HEK293 (cell line): ENCODE data around the gene DHRS13.
"Not testable (repeated sequence)": the region's sequence is repeated elsewhere in the genome, so short reads cannot be mapped to it uniquely, and the experiment has no call there.

Experiments
- CTCF ChIA-PET: fragments of 350-600 bp; formaldehyde crosslinking; extraction: SDS; loops from one replicate; lab custom pipeline; 2021; ENCODE audit warnings: antibody characterized with exemption; lab: Yijun Ruan, JAX
- POLR2A ChIA-PET: fragments of 300-600 bp; formaldehyde crosslinking; extraction: SDS; loops from one replicate; lab custom pipeline; 2020; ENCODE audit warnings: antibody characterized with exemption, inconsistent platforms; lab: Yijun Ruan, JAX
- H3K27ac ChIP-seq: fragments of 200-500 bp; sonication (Bioruptor generic); 2 replicates; pipeline ENCODE4 v1.5.1; 2014; ENCODE audit warnings: low read depth, low read length, control low read depth, inconsistent platforms; ENCODE audit errors: extremely low read depth
- H3K36me3 ChIP-seq, 2 experiments: fragments of 200-500 bp in 1 of 2; sonication (Bioruptor generic) in 1 of 2; 1 replicate in 1 of 2; 2 replicates in 1 of 2; pipeline ENCODE4 v1.5.1; 2014 to 2017; ENCODE audit warnings: inconsistent platforms in 2 of 2, low read length in 2 of 2; ENCODE audit not compliant: control insufficient read depth in 2 of 2, insufficient read depth in 1 of 2
- H3K4me1 ChIP-seq: fragments of 200-500 bp; sonication (Bioruptor generic); 2 replicates; pipeline ENCODE4 v1.5.1; 2014; ENCODE audit warnings: mild to moderate bottlenecking, low read length, inconsistent platforms; ENCODE audit not compliant: control insufficient read depth, insufficient read depth
- H3K4me3 ChIP-seq: 2 replicates; pipeline ENCODE4 v1.5.1; 2011; ENCODE audit warnings: low read depth, mild to moderate bottlenecking, control low read depth, low read length, moderate library complexity
- H3K9me3 ChIP-seq: fragments of 200-500 bp; sonication (Bioruptor generic); 2 replicates; pipeline ENCODE4 v1.5.1; 2014; ENCODE audit warnings: low read depth, low read length, inconsistent platforms; ENCODE audit not compliant: control insufficient read depth, insufficient read depth
- BCL11B ChIP-seq: fragments of 450-650 bp; formaldehyde crosslinking; IDR thresholded peaks from 2 replicates; pipeline ENCODE4 v1.5.1; 2016; ENCODE audit warnings: low read depth, missing biosample characterization, missing genetic modification characterization
- CTCF ChIP-seq: fragments of 450-650 bp; formaldehyde crosslinking; IDR thresholded peaks from 2 replicates; pipeline ENCODE4 v1.5.1; 2016; ENCODE audit warnings: missing biosample characterization, missing genetic modification characterization
- HOXA7 ChIP-seq: sonication (generic); formaldehyde crosslinking; IDR thresholded peaks from 2 replicates; pipeline ENCODE4 v1.8.1; 2022; ENCODE audit warnings: missing genetic modification reagents, borderline replicate concordance
- SETDB1 ChIP-seq: IDR thresholded peaks from one replicate; pipeline ENCODE4 v1.6.1; 2017; ENCODE audit warnings: mild to moderate bottlenecking, low read length, moderate library complexity, mixed read lengths; ENCODE audit not compliant: insufficient read length
- ZNF146 ChIP-seq: fragments of 450-650 bp; formaldehyde crosslinking; IDR thresholded peaks from 2 replicates; pipeline ENCODE4 v1.5.1; 2016; ENCODE audit warnings: missing biosample characterization, missing genetic modification characterization
- ZNF184 ChIP-seq: fragments of 450-650 bp; IDR thresholded peaks from 2 replicates; pipeline ENCODE4 v1.5.1; 2018; ENCODE audit warnings: missing biosample characterization, mild to moderate bottlenecking, missing genetic modification characterization
- ZNF26 ChIP-seq: fragments of 450-650 bp; formaldehyde crosslinking; IDR thresholded peaks from 2 replicates; pipeline ENCODE4 v1.5.1; 2016; ENCODE audit warnings: missing biosample characterization, missing genetic modification characterization
- ZNF510 ChIP-seq: fragments of 450-650 bp; formaldehyde crosslinking; IDR thresholded peaks from 2 replicates; pipeline ENCODE4 v1.5.1; 2018; ENCODE audit warnings: mild to moderate bottlenecking, missing genetic modification characterization, missing biosample characterization; ENCODE audit not compliant: insufficient replicate concordance
- ZNF580 ChIP-seq: fragments of 450-650 bp; formaldehyde crosslinking; IDR thresholded peaks from 2 replicates; pipeline ENCODE4 v1.5.1; 2016; ENCODE audit warnings: missing biosample characterization, missing genetic modification characterization
- ZNF596 ChIP-seq: fragments of 450-650 bp; IDR thresholded peaks from 2 replicates; pipeline ENCODE4 v1.5.0; 2018; ENCODE audit warnings: missing biosample characterization, mild to moderate bottlenecking, missing genetic modification characterization, moderate library complexity
- ZNF654 ChIP-seq: fragments of 450-650 bp; formaldehyde crosslinking; IDR thresholded peaks from 2 replicates; pipeline ENCODE4 v1.5.1; 2016; ENCODE audit warnings: low read depth, missing biosample characterization, missing genetic modification characterization
- ZNF692 ChIP-seq: fragments of 450-650 bp; formaldehyde crosslinking; IDR thresholded peaks from 2 replicates; pipeline ENCODE4 v1.5.1; 2016; ENCODE audit warnings: missing biosample characterization, missing genetic modification characterization

DHRS13 gene

GRCh38 chr17:28853295-28853694 is 49.6 kb downstream of the DHRS13 start:
- Histone ChIP-seq H3K36me3 (peaks cover 7 to 22% of the 10 kb centered on the region in 2 experiments), H3K4me3 (no peak overlapping the region), H3K27ac (no peak overlapping the region), H3K9me3 (no peaks in the 10 kb centered on the region), H3K4me1 (peaks cover 4% of the 10 kb centered on the region; the same call in 1 of the 2 replicates)
- TF ChIP-seq SETDB1 = peak; percentile 22
- no peak for TF ChIP-seq ZNF692
- peak; percentile 85 for TF ChIP-seq ZNF26 (tag by site-specific recombination)
- TF ChIP-seq HOXA7 = no peak
- no peak for TF ChIP-seq ZNF596 (tag by site-specific recombination)
- TF ChIP-seq BCL11B (tag by site-specific recombination) = no peak
- TF ChIP-seq ZNF580 (tag by site-specific recombination) = no peak
- ChIA-PET CTCF (interaction anchor here (0.6 to 1.0 kb wide), 4 partner anchors 16 to 126 kb away, joined by 3 to 6 read pairs (median 3); no protein-coding TSS in a partner anchor), POLR2A (interaction anchor here (0.6 to 1.3 kb wide), 5 partner anchors 11 to 134 kb away, joined by 3 to 11 read pairs (median 6); partner anchors contain the start of genes FAM222B and RPL23A)

- Histone ChIP-seq H3K36me3 (no peaks in the 10 kb centered on the region), H3K27ac (no peak overlapping the region), H3K4me3 (no peak overlapping the region), H3K9me3 (no peaks in the 10 kb centered on the region), H3K4me1 (no peaks in the 10 kb centered on the region)
- ChIA-PET CTCF (interaction anchor here (0.6 to 2.9 kb wide), 36 partner anchors 10 to 168 kb away, joined by 3 to 30 read pairs (median 4); partner anchors contain the start of genes FLOT2 and TLCD1), POLR2A (interaction anchor here (0.7 to 1.9 kb wide), 2 partner anchors 12 to 808 kb away, joined by 5 read pairs; no protein-coding TSS in a partner anchor)
- TF ChIP-seq ZNF184 (tag by site-specific recombination) = no peak
- TF ChIP-seq ZNF510 (tag by site-specific recombination) = no peak
- no peak for TF ChIP-seq ZNF146
- TF ChIP-seq ZNF654 = 0 out of 2 replicates have a peak, but pooled peaks have one; percentile 13
Observed at GRCh38 chr17:28849281-28849680, 53.6 kb downstream of the DHRS13 start.

GRCh38 chr17:28848667-28849066 is 54.2 kb downstream of the DHRS13 start:
- H3K4me3 ChIP-seq, H3K9me3 ChIP-seq, H3K27ac ChIP-seq, H3K36me3 ChIP-seq, H3K4me1 ChIP-seq: not testable (repeated sequence)
- CTCF ChIA-PET = interaction anchor here (0.6 to 2.9 kb wide), 32 partner anchors 9 to 168 kb away, joined by 3 to 30 read pairs (median 4); partner anchors contain the start of genes FLOT2 and TLCD1
- POLR2A ChIA-PET = interaction anchor here (0.7 to 1.9 kb wide), 2 partner anchors 13 to 807 kb away, joined by 5 read pairs; no protein-coding TSS in a partner anchor
- TF ChIP-seq CTCF (tag by site-specific recombination) (peak; percentile 51; the same call in 1 of the 2 replicates), ZNF580 (tag by site-specific recombination) (0 out of 2 replicates have a peak, but pooled peaks have one; percentile 42)
